ENCODE results near the gene HTR3C.

- no peak for TF ChIP-seq CTCF (IDR thresholded peaks at IDR 0.05; ENCODE audit: low read length)
- TF ChIP-seq EZH2 (IDR thresholded peaks at IDR 0.05; ENCODE audit: borderline replicate concordance, low read length), result no peak
These were observed 23.4 kb upstream of the HTR3C start for GRCh38 chr3:184029443-184029842.

Measured in OCI-LY1 (cell line).